VCaP (cell line): ENCODE measurements around the gene METTL3.
A peak's percentile ranks its signal among the peaks of the same experiment; 100 is the strongest.

ENCODE experiments used
- H3K27ac ChIP-seq: fragments of 450-650 bp; 2 replicates; pipeline ENCODE4 v1.5.1; 2017
- TF ChIP-seq, protein P1 (sequence below): fragments of 450-650 bp; conservative IDR thresholded peaks from 2 replicates; pipeline ENCODE4 v1.5.1; 2017; ENCODE audit warnings: mild to moderate bottlenecking, moderate library complexity

Gene METTL3

DNA sequence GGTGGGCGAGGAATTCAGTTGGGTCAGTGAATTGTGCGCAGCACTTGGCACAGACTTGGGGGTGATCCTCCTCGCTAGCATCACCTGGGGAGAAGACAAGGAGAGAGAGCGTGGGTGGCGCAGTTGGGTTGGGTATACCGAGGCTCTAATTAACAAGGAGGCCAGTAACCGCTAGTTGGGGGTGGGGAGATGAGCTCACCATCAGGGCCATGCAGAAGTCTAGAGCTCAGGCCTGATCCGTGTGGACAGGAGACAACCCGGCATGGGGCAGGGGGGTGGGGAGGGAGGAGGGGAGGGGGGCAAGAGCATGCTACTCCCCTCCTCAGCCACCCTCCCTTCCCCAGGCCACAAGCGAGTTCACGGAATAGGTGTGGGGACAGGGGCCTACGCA, 14.4 kb upstream of the METTL3 start:
- TF ChIP-seq, protein P1, sequence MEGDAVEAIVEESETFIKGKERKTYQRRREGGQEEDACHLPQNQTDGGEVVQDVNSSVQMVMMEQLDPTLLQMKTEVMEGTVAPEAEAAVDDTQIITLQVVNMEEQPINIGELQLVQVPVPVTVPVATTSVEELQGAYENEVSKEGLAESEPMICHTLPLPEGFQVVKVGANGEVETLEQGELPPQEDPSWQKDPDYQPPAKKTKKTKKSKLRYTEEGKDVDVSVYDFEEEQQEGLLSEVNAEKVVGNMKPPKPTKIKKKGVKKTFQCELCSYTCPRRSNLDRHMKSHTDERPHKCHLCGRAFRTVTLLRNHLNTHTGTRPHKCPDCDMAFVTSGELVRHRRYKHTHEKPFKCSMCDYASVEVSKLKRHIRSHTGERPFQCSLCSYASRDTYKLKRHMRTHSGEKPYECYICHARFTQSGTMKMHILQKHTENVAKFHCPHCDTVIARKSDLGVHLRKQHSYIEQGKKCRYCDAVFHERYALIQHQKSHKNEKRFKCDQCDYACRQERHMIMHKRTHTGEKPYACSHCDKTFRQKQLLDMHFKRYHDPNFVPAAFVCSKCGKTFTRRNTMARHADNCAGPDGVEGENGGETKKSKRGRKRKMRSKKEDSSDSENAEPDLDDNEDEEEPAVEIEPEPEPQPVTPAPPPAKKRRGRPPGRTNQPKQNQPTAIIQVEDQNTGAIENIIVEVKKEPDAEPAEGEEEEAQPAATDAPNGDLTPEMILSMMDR = no peak
- peak overlapping the region; percentile 68; the same call in 1 of the 2 replicates for H3K27ac ChIP-seq

DNA sequence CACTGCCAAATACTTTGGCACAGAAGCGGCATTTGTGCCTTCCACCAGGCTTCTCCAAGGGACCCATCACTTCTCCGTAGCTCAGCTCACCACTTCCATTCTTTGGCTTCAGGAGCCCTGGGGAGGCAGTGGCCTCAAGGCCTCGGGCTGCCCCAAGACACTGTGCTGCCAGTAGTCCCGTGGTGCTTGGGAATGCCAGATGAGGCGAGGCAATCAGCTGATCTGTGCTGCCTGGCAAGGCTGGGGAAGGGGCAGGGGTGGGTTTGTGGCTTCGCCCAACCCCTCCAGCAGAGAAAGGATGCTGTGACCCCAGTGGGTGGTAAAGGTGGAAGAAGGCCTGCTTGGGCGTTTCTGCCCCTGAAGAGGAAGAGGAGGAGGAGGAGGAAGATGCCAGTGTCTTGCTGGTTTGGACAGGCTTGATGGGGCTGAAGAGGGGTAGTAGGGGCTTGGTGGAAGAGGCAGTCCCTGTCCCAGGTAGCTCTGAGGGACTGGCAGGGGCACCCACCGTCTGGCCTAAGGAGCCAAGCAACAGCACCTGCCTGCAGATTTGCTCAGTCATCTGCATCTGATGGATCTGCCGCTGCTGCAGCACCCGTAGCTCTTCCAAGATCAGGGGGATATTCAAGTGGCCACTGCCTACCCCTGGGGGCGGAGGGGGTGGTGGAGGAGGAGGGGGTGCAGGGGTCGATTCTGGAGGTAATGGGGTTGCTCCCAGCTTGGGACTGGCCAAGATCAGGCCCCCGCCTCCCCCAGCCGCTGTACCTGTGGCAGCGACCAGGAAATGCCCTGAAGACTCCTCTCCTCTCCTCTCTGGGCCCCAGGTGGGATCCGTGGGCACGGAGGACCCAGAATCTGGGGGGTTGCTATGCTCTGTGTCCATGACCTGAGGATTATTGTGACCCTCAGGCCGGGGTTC, 13.7 kb upstream of the METTL3 start:
- TF ChIP-seq, protein P1 = no peak
- H3K27ac ChIP-seq = peak overlapping the region; percentile 68; the same call in 1 of the 2 replicates

DNA sequence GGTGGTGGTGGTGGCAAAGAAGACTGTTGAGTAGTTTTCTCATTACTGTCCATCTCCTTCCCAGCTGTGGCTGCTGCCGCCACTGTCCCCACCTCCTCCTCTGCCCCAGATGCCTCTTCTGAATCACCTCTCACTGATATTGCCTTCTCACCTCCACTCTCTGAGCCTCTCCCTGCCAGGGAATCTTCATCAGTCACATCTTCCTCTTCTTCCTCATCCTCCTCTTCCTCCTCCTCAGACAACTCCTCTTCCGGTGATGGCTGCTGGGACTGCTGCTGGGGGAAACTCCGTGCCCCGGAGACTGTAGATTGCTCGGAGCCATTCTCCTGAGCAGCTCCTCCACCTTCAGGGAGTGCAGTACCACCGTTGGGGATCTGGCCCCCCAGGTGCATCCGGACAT, 12.1 kb upstream of the METTL3 start:
- TF ChIP-seq, protein P1 = no peak
- no peak overlapping the region for H3K27ac ChIP-seq

DNA sequence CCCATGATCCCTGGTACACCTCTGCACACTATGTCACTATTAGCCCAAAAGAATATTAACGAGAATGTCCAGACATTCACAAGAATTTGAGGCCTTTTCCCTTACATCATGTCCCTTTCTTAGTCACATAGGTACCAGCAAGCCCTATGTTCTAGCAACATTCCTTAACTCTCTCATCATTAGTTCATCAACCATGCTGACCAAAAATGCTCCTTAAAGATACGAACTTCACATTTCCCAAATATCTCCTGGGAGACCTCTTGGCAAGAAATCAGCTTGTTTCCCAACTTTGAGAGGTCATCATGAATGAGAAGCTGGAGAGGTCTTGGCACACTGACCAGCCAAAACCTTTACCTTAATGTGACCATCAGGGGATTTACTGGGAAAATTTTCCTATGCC, 10.4 kb upstream of the METTL3 start:
- TF ChIP-seq, protein P1 = no peak
- H3K27ac ChIP-seq = no peak overlapping the region

DNA sequence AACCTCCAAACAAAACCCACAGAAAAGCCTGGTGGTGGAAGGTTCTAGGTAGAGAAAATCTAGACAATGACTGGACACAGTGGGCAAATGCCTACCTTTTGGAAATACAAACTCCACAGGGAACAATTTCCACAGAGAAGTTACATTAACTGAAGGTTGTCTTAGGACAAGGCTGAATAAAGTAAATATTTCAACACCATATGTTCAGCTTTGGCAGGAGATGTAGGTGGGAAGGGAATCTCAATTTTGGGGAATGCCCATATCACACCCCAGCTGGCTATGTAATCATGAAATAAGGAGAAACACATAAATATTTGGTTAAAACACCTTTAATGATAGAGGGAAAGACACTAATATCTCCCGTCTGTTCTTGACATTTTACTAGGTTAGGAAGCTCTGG, 9.6 kb upstream of the METTL3 start:
- no peak overlapping the region for H3K27ac ChIP-seq
- TF ChIP-seq, protein P1 = no peak

DNA sequence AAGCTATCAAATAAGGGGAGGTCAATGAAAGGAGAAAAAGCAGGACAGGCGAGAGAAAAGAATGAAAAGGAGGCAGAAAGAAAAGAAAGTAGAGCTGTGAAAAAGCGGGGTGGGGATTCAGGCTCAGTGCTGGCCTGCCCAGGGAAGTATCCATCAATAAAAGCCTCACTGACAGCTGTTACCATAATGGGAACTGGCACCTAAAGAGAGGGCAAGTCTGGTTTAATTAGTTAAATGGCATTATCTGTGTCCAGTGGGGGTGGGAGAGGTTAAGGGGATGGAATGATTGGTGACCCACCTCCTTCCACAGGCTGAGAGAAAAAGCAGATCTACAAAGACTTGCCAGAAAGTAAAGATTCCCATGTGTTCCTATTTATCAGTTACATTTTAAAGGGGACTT, 7.6 kb upstream of the METTL3 start:
- TF ChIP-seq, protein P1 = no peak
- H3K27ac ChIP-seq = no peak overlapping the region

DNA sequence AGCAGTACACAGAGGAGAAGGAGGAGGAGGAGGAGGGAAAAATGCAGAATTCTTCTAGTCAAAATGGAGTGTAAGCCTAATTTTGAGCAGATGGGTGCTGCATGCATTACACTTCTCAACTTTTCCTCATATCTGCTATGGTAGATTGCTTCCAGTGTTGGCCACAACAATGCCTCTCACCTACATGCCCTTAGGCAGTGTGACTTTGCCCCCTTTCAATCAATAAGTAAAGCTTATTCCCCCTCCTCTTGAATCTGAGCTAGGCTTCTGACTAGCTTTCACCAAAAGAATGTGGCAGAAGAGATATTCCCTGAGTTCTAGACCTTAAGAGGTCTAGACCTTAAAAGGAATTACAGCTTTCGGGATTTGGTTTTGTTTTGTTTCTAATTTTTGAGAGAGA, 3.2 kb upstream of the METTL3 start:
- H3K27ac ChIP-seq = no peak overlapping the region
- TF ChIP-seq, protein P1 = no peak
